HepG2 (cell line): ENCODE measurements around the gene PHF23. TPM values are rescaled to one million over a fixed set of nuclear protein-coding genes. Genes with fewer than 3 reads are reported as not detected.

Source experiments
- ATAC-seq: fragments of 200-7000 bp; cut with Tn5 transposase; 3 replicates; pipeline ENCODE4 v1.9.1; 2020; ENCODE audit warnings: mild to moderate bottlenecking, moderate library complexity
- BruUV-seq: library from RNA; stranded (reverse); fragments of 400-500 nt; replicated peaks from 2 replicates; lab custom pipeline; 2021; lab: Mats Ljungman, UMichigan
- CTCF ChIA-PET: fragments of 300-600 bp; formaldehyde crosslinking; extraction: SDS; loops from one replicate; lab custom pipeline; 2021; ENCODE audit warnings: low total read pairs, inconsistent platforms, low intra/inter-chr PET ratio; lab: Yijun Ruan, JAX
- POLR2A ChIA-PET: fragments of 350-600 bp; sonication (Branson Sonifier 250); formaldehyde crosslinking; loops from one replicate; lab custom pipeline; 2020; ENCODE audit warnings: antibody characterized with exemption, inconsistent platforms; lab: Yijun Ruan, JAX
- DNase-seq: peaks from one replicate; pipeline ENCODE4 v3.0.0-alpha.2; 2015; ENCODE audit warnings: low spot score
- FAIRE-seq: peaks from 3 replicates; lab custom pipeline; 2011; peaks lifted over from hg19 to GRCh38; lab: Jason Lieb, UNC
- H2AFZ ChIP-seq: one replicate; pipeline ENCODE4 v1.6.1; 2011; ENCODE audit warnings: low read length, inconsistent platforms
- H3K27ac ChIP-seq: fragments of 300-600 bp; 3 replicates; pipeline ENCODE4 v1.8.0; 2011; ENCODE audit warnings: mixed run types, mild to moderate bottlenecking, mixed read lengths, low read length, inconsistent platforms; ENCODE audit not compliant: insufficient read depth; ENCODE audit errors: extremely low read length
- H3K27me3 ChIP-seq, 2 experiments: fragments of 200-600 bp in 1 of 2; 2 replicates in 1 of 2; 3 replicates in 1 of 2; pipeline versions ENCODE4 v1.6.0 to v1.8.0; 2011; ENCODE audit warnings: low read length in 2 of 2, mild to moderate bottlenecking in 2 of 2, moderate library complexity in 2 of 2, inconsistent platforms in 1 of 2; ENCODE audit not compliant: insufficient read depth in 2 of 2, control insufficient read depth in 1 of 2
- H3K36me3 ChIP-seq, 2 experiments: fragments of 200-600 bp in 1 of 2; replicated peaks in 1 of 2; 2 replicates in 1 of 2; 3 replicates in 1 of 2; pipeline versions ENCODE4 v1.5.1 to v1.8.0; 2011; ENCODE audit warnings: low read length in 2 of 2, inconsistent platforms in 1 of 2; ENCODE audit not compliant: insufficient read depth in 2 of 2, control insufficient read depth in 1 of 2
- H3K4me1 ChIP-seq: 2 replicates; pipeline ENCODE4 v1.5.1; 2012; ENCODE audit warnings: low read length, inconsistent platforms; ENCODE audit not compliant: insufficient read depth
- H3K4me2 ChIP-seq: 2 replicates; pipeline ENCODE4 v1.6.0; 2011; ENCODE audit warnings: low read depth, low read length, inconsistent platforms
- H3K4me3 ChIP-seq, 3 experiments: fragments of 200-600 bp in 1 of 3; sonication (generic), shearing (Covaris generic) in 1 of 3; replicated peaks in 1 of 3; 2 replicates each; pipeline ENCODE4 v1.5.1; 2011 to 2016; ENCODE audit warnings: low read length in 3 of 3, inconsistent platforms in 2 of 3, low read depth in 2 of 3, mild to moderate bottlenecking in 2 of 3, control low read depth in 1 of 3, mixed read lengths in 1 of 3; ENCODE audit not compliant: insufficient read depth in 1 of 3
- H3K79me2 ChIP-seq: one replicate; pipeline ENCODE4 v1.6.1; 2011; ENCODE audit warnings: low read length, inconsistent platforms; ENCODE audit not compliant: insufficient read depth
- H3K9ac ChIP-seq: 2 replicates; pipeline ENCODE4 v1.6.0; 2011; ENCODE audit warnings: mild to moderate bottlenecking, low read depth, low read length, inconsistent platforms; ENCODE audit not compliant: insufficient read depth
- H3K9me3 ChIP-seq: 2 replicates; pipeline ENCODE4 v1.5.1; 2012; ENCODE audit warnings: mild to moderate bottlenecking, low read length
- H4K20me1 ChIP-seq: 2 replicates; pipeline ENCODE4 v1.6.0; 2011; ENCODE audit warnings: inconsistent platforms, mild to moderate bottlenecking, low read length, moderate library complexity; ENCODE audit not compliant: insufficient read depth
- CENPX ChIP-seq: sonication (generic); formaldehyde crosslinking; IDR thresholded peaks from 2 replicates; pipeline ENCODE4 v1.9.0; 2021; ENCODE audit warnings: mild to moderate bottlenecking, missing genetic modification reagents, moderate library complexity
- EED ChIP-seq: sonication (generic); formaldehyde crosslinking; IDR thresholded peaks from 2 replicates; pipeline ENCODE4 v1.5.0; 2020; ENCODE audit warnings: mild to moderate bottlenecking, missing genetic modification reagents
- ELF1 ChIP-seq: sonication (generic); formaldehyde crosslinking; IDR thresholded peaks from 2 replicates; pipeline ENCODE4 v1.4.0; 2020; ENCODE audit warnings: missing genetic modification reagents
- HNF4A ChIP-seq: sonication (generic); formaldehyde crosslinking; IDR thresholded peaks from 2 replicates; pipeline ENCODE4 v1.4.0; 2020; ENCODE audit warnings: missing genetic modification reagents
- POLR2A ChIP-seq, 2 experiments: IDR thresholded peaks; 2 replicates each; pipeline ENCODE4 v1.6.1; 2011; ENCODE audit warnings: low read depth in 2 of 2, low read length in 2 of 2, mild to moderate bottlenecking in 1 of 2, moderate library complexity in 1 of 2; ENCODE audit not compliant: insufficient read depth in 1 of 2
- THYN1 ChIP-seq: sonication (generic); formaldehyde crosslinking; IDR thresholded peaks from 2 replicates; pipeline ENCODE4 v1.8.1; 2023; ENCODE audit warnings: low read depth, mild to moderate bottlenecking, moderate library complexity, missing genetic modification reagents, borderline replicate concordance
- YY1 ChIP-seq: IDR thresholded peaks from 2 replicates; pipeline ENCODE4 v1.6.1; 2011; ENCODE audit warnings: low read length, low read depth, moderate library complexity, mild to moderate bottlenecking; ENCODE audit not compliant: insufficient read depth, insufficient replicate concordance
- ZFX ChIP-seq: sonication (generic); formaldehyde crosslinking; IDR thresholded peaks from 2 replicates; pipeline ENCODE4 v1.4.0; 2020; ENCODE audit warnings: mild to moderate bottlenecking, low read depth, missing genetic modification reagents, moderate library complexity
- ZNF263 ChIP-seq: sonication (generic); formaldehyde crosslinking; IDR thresholded peaks from 2 replicates; pipeline ENCODE4 v1.4.0; 2020; ENCODE audit warnings: missing genetic modification reagents
- ZNF720 ChIP-seq: sonication (generic); formaldehyde crosslinking; IDR thresholded peaks from 2 replicates; pipeline ENCODE4 v1.4.0; 2020; ENCODE audit warnings: missing genetic modification reagents
- WGBS: methylation state at CpG from one replicate; pipeline ENCODE4 v1.1.6; 2017; ENCODE audit warnings: low lambda C conversion rate; 5-methylcytosine and 5-hydroxymethylcytosine counted together
- in situ Hi-C: cut with HindIII; loops from 2 replicates; pipeline ENCODE4 v1.10.0; 2017; ENCODE audit warnings: low pct_unique_long_range_greater_than_20kb; ENCODE audit not compliant: extremely low pct_ligation_motif_present
- intact Hi-C: fragments of 100-400 bp; cut with micrococcal nuclease; formaldehyde crosslinking; loops from one replicate; pipeline ENCODE4 v1.10.0; 2022; ENCODE audit not compliant: unreplicated experiment
- polyA plus RNA-seq, 8 experiments: library from polyadenylated mRNA; depleted of rRNA in 3 of 8; stranded (reverse) in 7 of 8; unstranded in 1 of 8; fragments of >200 nt; fragmentation: Illumina TruSeq in 4 of 8; extraction: Trizol in 4 of 8; gene quantifications; 2 replicates each; pipeline versions ENCODE4 v1.2.1 to v1.2.3, GENCODE V29; 2011 to 2016; ENCODE audit warnings: low read depth in 4 of 8, missing spikeins in 1 of 8, mixed read lengths in 1 of 8; ENCODE audit not compliant: insufficient read depth in 1 of 8
- total RNA-seq, 5 experiments: library from RNA; depleted of rRNA; stranded (reverse); fragments of >200 nt; fragmentation: Illumina TruSeq; extraction: Trizol; gene quantifications; 2 replicates each; pipeline ENCODE4 v1.2.3, GENCODE V29; 2016; ENCODE audit warnings: low read depth in 1 of 5
- TF ChIP-seq, protein P1 (sequence below): sonication (generic); formaldehyde crosslinking; IDR thresholded peaks from 2 replicates; pipeline ENCODE4 v1.4.0; 2020; ENCODE audit warnings: missing genetic modification reagents

Gene PHF23
- total and polyA plus RNA-seq, 2 of the 13 experiments (the other 11 are each of a cell fraction or from before 2014, with no cell fraction given) = 27.6 to 33.2 TPM

- TF ChIP-seq ZNF263 = peak; percentile 22; the same call in 1 of the 2 replicates
These were observed 19.9 kb downstream of the PHF23 start (continued) for GRCh38 chr17:7219229-7219811.

- H3K27ac ChIP-seq = no peak overlapping the region
- in situ Hi-C loops = loop anchor here (5.0 kb wide), 1 partner anchor 41 kb away; the partner anchor contains the start of gene ASGR1
- no TSS peak for BruUV-seq
- H3K27me3 ChIP-seq = peaks cover 0 to 4% of the 10 kb centered on the region in 2 experiments; a peak in 2 of 5 replicates
- peak overlapping the region; percentile 99 for H3K4me2 ChIP-seq
- 29% methylated on average over 6 of the region's 6 CpGs for WGBS
- peaks cover 14% of the 10 kb centered on the region for H3K79me2 ChIP-seq
- DNase-seq (no peak), ATAC-seq (no peak), FAIRE-seq (no peak)
- TF ChIP-seq ELF1 (CRISPR knock-in tag) (no peak), HNF4A (CRISPR knock-in tag) (no peak), EED (CRISPR knock-in tag) (0 out of 2 replicates have a peak, but pooled peaks have one; percentile 45), YY1 (peak; percentile 11), POLR2A (IDR thresholded peaks at IDR 0.05; ENCODE audit: insufficient read depth in 1 of 2, low read depth in 2 of 2, low read length in 2 of 2) (no peak), ZNF720 (CRISPR knock-in tag) (no peak), ZFX (CRISPR knock-in tag) (no peak), THYN1 (CRISPR knock-in tag) (no peak), CENPX (no peak)
- TF ChIP-seq, protein P1, sequence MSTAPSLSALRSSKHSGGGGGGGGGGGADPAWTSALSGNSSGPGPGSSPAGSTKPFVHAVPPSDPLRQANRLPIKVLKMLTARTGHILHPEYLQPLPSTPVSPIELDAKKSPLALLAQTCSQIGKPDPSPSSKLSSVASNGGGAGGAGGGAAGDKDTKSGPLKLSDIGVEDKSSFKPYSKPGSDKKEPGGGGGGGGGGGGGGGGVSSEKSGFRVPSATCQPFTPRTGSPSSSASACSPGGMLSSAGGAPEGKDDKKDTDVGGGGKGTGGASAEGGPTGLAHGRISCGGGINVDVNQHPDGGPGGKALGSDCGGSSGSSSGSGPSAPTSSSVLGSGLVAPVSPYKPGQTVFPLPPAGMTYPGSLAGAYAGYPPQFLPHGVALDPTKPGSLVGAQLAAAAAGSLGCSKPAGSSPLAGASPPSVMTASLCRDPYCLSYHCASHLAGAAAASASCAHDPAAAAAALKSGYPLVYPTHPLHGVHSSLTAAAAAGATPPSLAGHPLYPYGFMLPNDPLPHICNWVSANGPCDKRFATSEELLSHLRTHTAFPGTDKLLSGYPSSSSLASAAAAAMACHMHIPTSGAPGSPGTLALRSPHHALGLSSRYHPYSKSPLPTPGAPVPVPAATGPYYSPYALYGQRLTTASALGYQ (CRISPR knock-in tag) = no peak
- intact Hi-C loops = no loop called here
- H3K36me3 ChIP-seq = peaks cover 5 to 29% of the 10 kb centered on the region in 2 experiments; a peak in 4 of 5 replicates
- H4K20me1 ChIP-seq = peaks cover 10% of the 10 kb centered on the region; the same call in 1 of the 2 replicates
- peaks cover 72% of the 10 kb centered on the region for H3K4me1 ChIP-seq
- H3K9me3 ChIP-seq = no peaks in the 10 kb centered on the region
- H3K9ac ChIP-seq = peak overlapping the region; percentile 90
- H3K4me3 ChIP-seq = peak overlapping the region; percentile 73 to 93 (median 90)
- ChIA-PET POLR2A (interaction anchor here (0.6 to 4.3 kb wide), 5 partner anchors 16 to 132 kb away, joined by 3 to 76 read pairs (median 5); partner anchors contain the start of genes ASGR1, ASGR2 and DVL2), CTCF (no interaction called here)
- no peak overlapping the region for H2AFZ ChIP-seq
These were observed 20.5 kb downstream of the PHF23 start for GRCh38 chr17:7218758-7219157.
